ENCODE results near the gene RASEF.

Gene RASEF

DNA sequence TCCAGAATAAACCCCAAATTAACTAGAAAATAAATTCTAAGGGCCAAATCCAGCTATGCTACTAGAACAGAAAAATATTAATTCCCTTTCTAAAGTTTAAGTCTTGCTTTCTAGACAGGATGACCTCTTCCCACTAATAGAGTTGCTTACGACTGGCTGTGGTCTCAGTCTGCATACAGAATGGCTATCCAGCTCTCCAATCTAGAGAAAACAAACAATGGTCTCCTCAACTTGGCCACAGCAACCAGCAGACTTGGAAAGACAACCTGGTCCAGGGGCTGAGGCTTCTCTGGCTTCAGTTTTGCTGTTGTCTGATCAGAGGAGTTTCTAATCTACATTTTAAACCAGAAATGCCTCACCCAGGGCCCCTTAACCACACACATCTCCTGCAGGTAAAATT lies 28.9 kb downstream of the RASEF start:
- H2BK15ac ChIP-seq (ENCODE audit: low read length) = no peak overlapping the region
- H3K27me3 ChIP-seq (ENCODE audit: control insufficient read depth in 3 of 3, insufficient read depth in 3 of 3, low read depth in 1 of 3, low read length in 3 of 3) = no peaks in the 10 kb centered on the region
- no peak overlapping the region for H3K23ac ChIP-seq (ENCODE audit: low read depth, low read length, poor library complexity)
- no peak overlapping the region for H3K14ac ChIP-seq (ENCODE audit: low read length)
- no peak overlapping the region for H4K8ac ChIP-seq (ENCODE audit: low read depth, low read length)
- no peak overlapping the region for H3K18ac ChIP-seq (ENCODE audit: low read length)
- no peak overlapping the region for H3K4ac ChIP-seq (ENCODE audit: low read length)
- no peak for DNase-seq (ENCODE audit: low spot score)
- no peak overlapping the region for H3K27ac ChIP-seq (replicated peaks; ENCODE audit: low read length)
- H2AFZ ChIP-seq (ENCODE audit: low read length) = no peak overlapping the region
- no peak overlapping the region for H2BK12ac ChIP-seq (ENCODE audit: low read length)
- H3K9ac ChIP-seq (ENCODE audit: low read depth, low read length, poor library complexity) = no peak overlapping the region
- no peak overlapping the region for H2BK120ac ChIP-seq (ENCODE audit: low read depth, low read length)
- no peaks in the 10 kb centered on the region for H3K36me3 ChIP-seq (replicated peaks in 1 of 2; ENCODE audit: control insufficient read depth in 2 of 2, insufficient read depth in 2 of 2, low read length in 2 of 2)
- no peak overlapping the region for H2BK5ac ChIP-seq (ENCODE audit: low read length)
- no CpG with 5 or more reads among the region's 1 CpG for WGBS, 2 donors (ENCODE audit: extremely low coverage in 2 of 2, insufficient read length in 2 of 2, insufficient replicate concordance in 1 of 2)
- H3K4me3 ChIP-seq (ENCODE audit: low read length in 2 of 2) = no peak overlapping the region
- no peaks in the 10 kb centered on the region for H3K4me1 ChIP-seq (ENCODE audit: control insufficient read depth in 2 of 2, insufficient read depth in 1 of 2, low read depth in 1 of 2, low read length in 2 of 2)
- no peaks in the 10 kb centered on the region for H3K9me3 ChIP-seq (replicated peaks in 1 of 2; ENCODE audit: control insufficient read depth in 2 of 2, insufficient read depth in 1 of 2, low read depth in 1 of 2, low read length in 2 of 2)
- H4K91ac ChIP-seq (ENCODE audit: low read depth, low read length, poor library complexity) = no peak overlapping the region
- H3K4me2 ChIP-seq (ENCODE audit: insufficient read depth, low read length, poor library complexity, severe bottlenecking) = no peak overlapping the region
- H2AK5ac ChIP-seq (ENCODE audit: low read depth, low read length) = no peak overlapping the region
- no peaks in the 10 kb centered on the region for H3K79me1 ChIP-seq (ENCODE audit: low read depth, low read length)

- no peaks in the 10 kb centered on the region for H3K4me1 ChIP-seq (ENCODE audit: control insufficient read depth in 2 of 2, insufficient read depth in 1 of 2, low read depth in 1 of 2, low read length in 2 of 2)
- no peak overlapping the region for H2BK12ac ChIP-seq (ENCODE audit: low read length)
- H3K27ac ChIP-seq (replicated peaks; ENCODE audit: low read length) = no peak overlapping the region
- H3K36me3 ChIP-seq (replicated peaks in 1 of 2; ENCODE audit: control insufficient read depth in 2 of 2, insufficient read depth in 2 of 2, low read length in 2 of 2) = no peaks in the 10 kb centered on the region
- no peak overlapping the region for H3K23ac ChIP-seq (ENCODE audit: low read depth, low read length, poor library complexity)
- H3K4me3 ChIP-seq (ENCODE audit: low read length in 2 of 2) = no peak overlapping the region
- DNase-seq (ENCODE audit: low spot score) = no peak
- H3K79me1 ChIP-seq (ENCODE audit: low read depth, low read length) = no peaks in the 10 kb centered on the region
- no peak overlapping the region for H4K91ac ChIP-seq (ENCODE audit: low read depth, low read length, poor library complexity)
- H3K27me3 ChIP-seq (ENCODE audit: control insufficient read depth in 3 of 3, insufficient read depth in 3 of 3, low read depth in 1 of 3, low read length in 3 of 3) = no peaks in the 10 kb centered on the region
- no peak overlapping the region for H3K14ac ChIP-seq (ENCODE audit: low read length)
- no peak overlapping the region for H2BK120ac ChIP-seq (ENCODE audit: low read depth, low read length)
- no peak overlapping the region for H2AFZ ChIP-seq (ENCODE audit: low read length)
- H2BK5ac ChIP-seq (ENCODE audit: low read length) = no peak overlapping the region
- H3K4ac ChIP-seq (ENCODE audit: low read length) = no peak overlapping the region
- no peak overlapping the region for H2BK15ac ChIP-seq (ENCODE audit: low read length)
- H4K8ac ChIP-seq (ENCODE audit: low read depth, low read length) = no peak overlapping the region
- no peak overlapping the region for H2AK5ac ChIP-seq (ENCODE audit: low read depth, low read length)
- H3K9me3 ChIP-seq (replicated peaks in 1 of 2; ENCODE audit: control insufficient read depth in 2 of 2, insufficient read depth in 1 of 2, low read depth in 1 of 2, low read length in 2 of 2) = no peaks in the 10 kb centered on the region
- no peak overlapping the region for H3K4me2 ChIP-seq (ENCODE audit: insufficient read depth, low read length, poor library complexity, severe bottlenecking)
- no CpG with 5 or more reads among the region's 3 CpGs for WGBS, 2 donors (ENCODE audit: extremely low coverage in 2 of 2, insufficient read length in 2 of 2, insufficient replicate concordance in 1 of 2)
- H3K18ac ChIP-seq (ENCODE audit: low read length) = no peak overlapping the region
- H3K9ac ChIP-seq (ENCODE audit: low read depth, low read length, poor library complexity) = no peak overlapping the region
These were observed 30.8 kb downstream of the RASEF start for GRCh38 chr9:83032065-83032625.

GRCh38 chr9:83030391-83031107 lies 32.4 kb downstream of the RASEF start:
- H3K4ac ChIP-seq (ENCODE audit: low read length) = no peak overlapping the region
- H3K79me1 ChIP-seq (ENCODE audit: low read depth, low read length) = no peaks in the 10 kb centered on the region
- no peak overlapping the region for H2BK15ac ChIP-seq (ENCODE audit: low read length)
- H3K9me3 ChIP-seq (replicated peaks in 1 of 2; ENCODE audit: control insufficient read depth in 2 of 2, insufficient read depth in 1 of 2, low read depth in 1 of 2, low read length in 2 of 2) = no peaks in the 10 kb centered on the region
- DNase-seq (ENCODE audit: low spot score) = no peak
- H4K8ac ChIP-seq (ENCODE audit: low read depth, low read length) = no peak overlapping the region
- H2AFZ ChIP-seq (ENCODE audit: low read length) = no peak overlapping the region
- no peak overlapping the region for H3K27ac ChIP-seq (replicated peaks; ENCODE audit: low read length)
- no peak overlapping the region for H4K91ac ChIP-seq (ENCODE audit: low read depth, low read length, poor library complexity)
- no peaks in the 10 kb centered on the region for H3K4me1 ChIP-seq (ENCODE audit: control insufficient read depth in 2 of 2, insufficient read depth in 1 of 2, low read depth in 1 of 2, low read length in 2 of 2)
- 100% methylated on average over 1 of the region's 6 CpGs; no CpG with 5 or more reads in 1 of the 2 donors for WGBS, 2 donors (ENCODE audit: extremely low coverage in 2 of 2, insufficient read length in 2 of 2, insufficient replicate concordance in 1 of 2)
- H3K4me2 ChIP-seq (ENCODE audit: insufficient read depth, low read length, poor library complexity, severe bottlenecking) = no peak overlapping the region
- H2AK5ac ChIP-seq (ENCODE audit: low read depth, low read length) = no peak overlapping the region
- no peaks in the 10 kb centered on the region for H3K27me3 ChIP-seq (ENCODE audit: control insufficient read depth in 3 of 3, insufficient read depth in 3 of 3, low read depth in 1 of 3, low read length in 3 of 3)
- no peak overlapping the region for H3K9ac ChIP-seq (ENCODE audit: low read depth, low read length, poor library complexity)
- H3K14ac ChIP-seq (ENCODE audit: low read length) = no peak overlapping the region
- H3K23ac ChIP-seq (ENCODE audit: low read depth, low read length, poor library complexity) = no peak overlapping the region
- H2BK5ac ChIP-seq (ENCODE audit: low read length) = no peak overlapping the region
- H3K18ac ChIP-seq (ENCODE audit: low read length) = no peak overlapping the region
- no peak overlapping the region for H2BK12ac ChIP-seq (ENCODE audit: low read length)
- no peak overlapping the region for H3K4me3 ChIP-seq (ENCODE audit: low read length in 2 of 2)
- no peaks in the 10 kb centered on the region for H3K36me3 ChIP-seq (replicated peaks in 1 of 2; ENCODE audit: control insufficient read depth in 2 of 2, insufficient read depth in 2 of 2, low read length in 2 of 2)
- H2BK120ac ChIP-seq (ENCODE audit: low read depth, low read length) = no peak overlapping the region

GRCh38 chr9:83029531-83030137 lies 33.3 kb downstream of the RASEF start:
- H3K4me1 ChIP-seq (ENCODE audit: control insufficient read depth in 2 of 2, insufficient read depth in 1 of 2, low read depth in 1 of 2, low read length in 2 of 2) = no peaks in the 10 kb centered on the region
- WGBS, 2 donors (ENCODE audit: extremely low coverage in 2 of 2, insufficient read length in 2 of 2, insufficient replicate concordance in 1 of 2) = no CpG with 5 or more reads among the region's 7 CpGs
- no peaks in the 10 kb centered on the region for H3K9me3 ChIP-seq (replicated peaks in 1 of 2; ENCODE audit: control insufficient read depth in 2 of 2, insufficient read depth in 1 of 2, low read depth in 1 of 2, low read length in 2 of 2)

More at GRCh38 chr9:83029531-83030137, 33.3 kb downstream of the RASEF start:
- Histone ChIP-seq H3K36me3 (replicated peaks in 1 of 2; ENCODE audit: control insufficient read depth in 2 of 2, insufficient read depth in 2 of 2, low read length in 2 of 2) (no peaks in the 10 kb centered on the region), H3K4me3 (ENCODE audit: low read length in 2 of 2) (no peak overlapping the region), H2AK5ac (ENCODE audit: low read depth, low read length) (no peak overlapping the region), H2BK5ac (ENCODE audit: low read length) (no peak overlapping the region), H4K8ac (ENCODE audit: low read depth, low read length) (no peak overlapping the region), H3K23ac (ENCODE audit: low read depth, low read length, poor library complexity) (no peak overlapping the region), H3K18ac (ENCODE audit: low read length) (no peak overlapping the region), H3K27ac (replicated peaks; ENCODE audit: low read length) (no peak overlapping the region), H3K27me3 (ENCODE audit: control insufficient read depth in 3 of 3, insufficient read depth in 3 of 3, low read depth in 1 of 3, low read length in 3 of 3) (no peaks in the 10 kb centered on the region), H3K79me1 (ENCODE audit: low read depth, low read length) (no peaks in the 10 kb centered on the region), H2BK12ac (ENCODE audit: low read length) (no peak overlapping the region), H3K4me2 (ENCODE audit: insufficient read depth, low read length, poor library complexity, severe bottlenecking) (no peak overlapping the region), H2AFZ (ENCODE audit: low read length) (no peak overlapping the region), H3K14ac (ENCODE audit: low read length) (no peak overlapping the region), H3K9ac (ENCODE audit: low read depth, low read length, poor library complexity) (no peak overlapping the region), H3K4ac (ENCODE audit: low read length) (no peak overlapping the region), H2BK15ac (ENCODE audit: low read length) (no peak overlapping the region), H2BK120ac (ENCODE audit: low read depth, low read length) (no peak overlapping the region), H4K91ac (ENCODE audit: low read depth, low read length, poor library complexity) (no peak overlapping the region)
- DNase-seq (ENCODE audit: low spot score) = no peak
